ENCODE data around the gene ETFRF1. TPM values are rescaled to one million over a fixed set of nuclear protein-coding genes. Genes with fewer than 3 reads are reported as not detected.

ETFRF1 gene
- total RNA-seq, 1 experiment from 2014 or later = 7.7 TPM

DNA sequence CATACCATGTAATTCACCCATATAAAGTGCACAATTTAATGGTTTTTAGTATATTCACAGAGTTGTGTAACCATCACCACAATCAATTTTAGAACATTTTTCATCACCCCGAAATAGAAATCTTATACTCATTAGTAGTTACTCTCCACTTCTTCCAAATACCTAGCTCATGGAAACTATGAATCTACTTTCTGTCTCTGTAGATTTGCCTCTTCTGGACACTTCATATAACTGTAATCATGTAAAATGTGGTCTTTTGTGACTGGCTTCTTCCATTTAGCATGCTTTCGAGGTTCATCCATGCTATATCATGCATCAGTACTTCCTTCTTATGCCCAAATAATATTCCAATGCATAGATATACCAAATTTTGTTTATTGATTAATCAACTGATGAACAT, 10.9 kb upstream of the ETFRF1 start:
- TF ChIP-seq EZH2phosphoT487 (IDR thresholded peaks at IDR 0.05; ENCODE audit: borderline replicate concordance, low read length) = no peak
- no peak for TF ChIP-seq EZH2 (IDR thresholded peaks at IDR 0.05; ENCODE audit: low read length, unreplicated experiment)
- TF ChIP-seq, protein P1, sequence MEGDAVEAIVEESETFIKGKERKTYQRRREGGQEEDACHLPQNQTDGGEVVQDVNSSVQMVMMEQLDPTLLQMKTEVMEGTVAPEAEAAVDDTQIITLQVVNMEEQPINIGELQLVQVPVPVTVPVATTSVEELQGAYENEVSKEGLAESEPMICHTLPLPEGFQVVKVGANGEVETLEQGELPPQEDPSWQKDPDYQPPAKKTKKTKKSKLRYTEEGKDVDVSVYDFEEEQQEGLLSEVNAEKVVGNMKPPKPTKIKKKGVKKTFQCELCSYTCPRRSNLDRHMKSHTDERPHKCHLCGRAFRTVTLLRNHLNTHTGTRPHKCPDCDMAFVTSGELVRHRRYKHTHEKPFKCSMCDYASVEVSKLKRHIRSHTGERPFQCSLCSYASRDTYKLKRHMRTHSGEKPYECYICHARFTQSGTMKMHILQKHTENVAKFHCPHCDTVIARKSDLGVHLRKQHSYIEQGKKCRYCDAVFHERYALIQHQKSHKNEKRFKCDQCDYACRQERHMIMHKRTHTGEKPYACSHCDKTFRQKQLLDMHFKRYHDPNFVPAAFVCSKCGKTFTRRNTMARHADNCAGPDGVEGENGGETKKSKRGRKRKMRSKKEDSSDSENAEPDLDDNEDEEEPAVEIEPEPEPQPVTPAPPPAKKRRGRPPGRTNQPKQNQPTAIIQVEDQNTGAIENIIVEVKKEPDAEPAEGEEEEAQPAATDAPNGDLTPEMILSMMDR (conservative IDR thresholded peaks at IDR 0.05; ENCODE audit: low read depth, low read length) = no peak
- H3F3A ChIP-seq (ENCODE audit: low read length, unreplicated experiment) = no peaks in the 10 kb centered on the region

DNA sequence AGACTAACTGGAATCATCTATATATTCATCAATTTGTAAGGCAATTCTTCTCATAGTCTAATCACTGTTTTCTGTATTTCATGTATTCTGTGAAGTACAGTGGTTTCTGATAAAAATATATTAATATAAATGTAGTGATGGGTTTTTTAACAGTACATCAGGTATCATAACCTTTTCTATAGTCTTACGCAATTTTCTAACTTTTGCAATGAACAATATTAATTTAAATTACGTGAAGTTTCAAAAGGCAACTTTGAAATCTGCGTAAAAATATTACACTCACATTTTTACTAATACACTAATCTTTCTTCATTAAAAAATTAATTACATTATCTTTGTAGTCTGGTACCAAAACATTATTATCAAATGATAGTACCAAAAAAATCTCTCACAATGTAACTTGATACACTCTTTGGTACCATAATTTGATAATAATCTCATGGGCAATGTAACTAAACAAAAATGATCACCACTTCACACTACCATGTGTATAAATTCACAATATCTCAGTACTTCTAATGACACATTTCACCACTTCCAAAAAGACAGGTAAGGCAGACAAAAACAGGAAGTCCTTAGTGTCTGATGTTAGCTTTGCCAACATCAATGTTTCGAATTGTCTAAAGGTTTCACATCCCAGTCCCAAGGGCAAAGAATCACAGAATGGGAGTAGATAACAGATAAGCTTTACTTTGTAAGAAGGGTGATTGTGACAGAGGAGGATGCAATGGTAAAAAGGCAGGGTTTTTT, 8.8 kb upstream of the ETFRF1 start:
- ChIA-PET CTCF (no interaction called here), POLR2A (ENCODE audit: unreplicated experiment) (no interaction called here)
- H3K79me2 ChIP-seq (ENCODE audit: low read length) = no peaks in the 10 kb centered on the region
- no peaks in the 10 kb centered on the region for H3K9me2 ChIP-seq (replicated peaks; ENCODE audit: low read length)
- no peaks in the 10 kb centered on the region for H4K20me1 ChIP-seq (ENCODE audit: low read length)
- H3K4me1 ChIP-seq (ENCODE audit: insufficient read depth, low read length) = peaks cover 8% of the 10 kb centered on the region; the same call in 1 of the 2 replicates
- H3K27ac ChIP-seq (ENCODE audit: low read length) = no peak overlapping the region
- ATAC-seq = no peak
- no peak for TF ChIP-seq EZH2 (IDR thresholded peaks at IDR 0.05; ENCODE audit: low read length, unreplicated experiment)
- no peak for TF ChIP-seq EZH2phosphoT487 (IDR thresholded peaks at IDR 0.05; ENCODE audit: borderline replicate concordance, low read length)
- TF ChIP-seq, protein P1 (conservative IDR thresholded peaks at IDR 0.05; ENCODE audit: low read depth, low read length) = no peak
- intact Hi-C loops (cut with micrococcal nuclease) = no loop called here
- no peaks in the 10 kb centered on the region for H3K36me3 ChIP-seq (ENCODE audit: low read depth, low read length)
- no TSS peak for BruUV-seq (replicated peaks)
- H3F3A ChIP-seq (ENCODE audit: low read length, unreplicated experiment) = no peaks in the 10 kb centered on the region
- 0 out of 2 replicates have a peak, but pooled peaks cover 4% of the 10 kb centered on the region for H3K27me3 ChIP-seq (ENCODE audit: low read length)
- H3K9me3 ChIP-seq (ENCODE audit: low read length) = no peaks in the 10 kb centered on the region
- no peak overlapping the region for H2AFZ ChIP-seq (ENCODE audit: low read length)
- no peak for DNase-seq
- H3K9ac ChIP-seq (ENCODE audit: low read length) = no peak overlapping the region
- H3K4me3 ChIP-seq (ENCODE audit: low read length) = no peak overlapping the region
- no peak overlapping the region for H3K4me2 ChIP-seq (ENCODE audit: low read length)

More for the DNA sequence above, 10.9 kb upstream of the ETFRF1 start:
- DNase-seq = no peak
- H4K20me1 ChIP-seq (ENCODE audit: low read length) = no peaks in the 10 kb centered on the region
- H3K27ac ChIP-seq (ENCODE audit: low read length) = no peak overlapping the region
- H3K79me2 ChIP-seq (ENCODE audit: low read length) = no peaks in the 10 kb centered on the region
- ATAC-seq = no peak
- no peak overlapping the region for H3K4me2 ChIP-seq (ENCODE audit: low read length)
- peaks cover 8% of the 10 kb centered on the region; the same call in 1 of the 2 replicates for H3K4me1 ChIP-seq (ENCODE audit: insufficient read depth, low read length)
- ChIA-PET CTCF (no interaction called here), POLR2A (ENCODE audit: unreplicated experiment) (interaction anchor here (0.7 kb wide), 1 partner anchor 164 kb away, joined by 6 read pairs; no protein-coding TSS in a partner anchor)
- H3K9me3 ChIP-seq (ENCODE audit: low read length) = no peaks in the 10 kb centered on the region
- H3K27me3 ChIP-seq (ENCODE audit: low read length) = 0 out of 2 replicates have a peak, but pooled peaks cover 4% of the 10 kb centered on the region
- H3K9me2 ChIP-seq (replicated peaks; ENCODE audit: low read length) = no peaks in the 10 kb centered on the region
- H3K4me3 ChIP-seq (ENCODE audit: low read length) = no peak overlapping the region
- no peak overlapping the region for H2AFZ ChIP-seq (ENCODE audit: low read length)
- no peaks in the 10 kb centered on the region for H3K36me3 ChIP-seq (ENCODE audit: low read depth, low read length)
- intact Hi-C loops (cut with micrococcal nuclease) = no loop called here
- BruUV-seq (replicated peaks) = no TSS peak
- H3K9ac ChIP-seq (ENCODE audit: low read length) = no peak overlapping the region

- Histone ChIP-seq H3K9me3 (ENCODE audit: low read length) (no peaks in the 10 kb centered on the region), H3K27ac (ENCODE audit: low read length) (no peak overlapping the region), H2AFZ (ENCODE audit: low read length) (no peak overlapping the region), H3F3A (ENCODE audit: low read length, unreplicated experiment) (no peaks in the 10 kb centered on the region), H3K9me2 (replicated peaks; ENCODE audit: low read length) (no peaks in the 10 kb centered on the region), H4K20me1 (ENCODE audit: low read length) (no peaks in the 10 kb centered on the region), H3K9ac (ENCODE audit: low read length) (no peak overlapping the region), H3K79me2 (ENCODE audit: low read length) (no peaks in the 10 kb centered on the region), H3K4me2 (ENCODE audit: low read length) (no peak overlapping the region), H3K4me3 (ENCODE audit: low read length) (no peak overlapping the region), H3K27me3 (ENCODE audit: low read length) (0 out of 2 replicates have a peak, but pooled peaks cover 4% of the 10 kb centered on the region), H3K36me3 (ENCODE audit: low read depth, low read length) (no peaks in the 10 kb centered on the region), H3K4me1 (ENCODE audit: insufficient read depth, low read length) (peaks cover 8% of the 10 kb centered on the region; the same call in 1 of the 2 replicates)
- TF ChIP-seq EZH2 (IDR thresholded peaks at IDR 0.05; ENCODE audit: low read length, unreplicated experiment) = no peak
- no peak for TF ChIP-seq EZH2phosphoT487 (IDR thresholded peaks at IDR 0.05; ENCODE audit: borderline replicate concordance, low read length)
- TF ChIP-seq, protein P1 (conservative IDR thresholded peaks at IDR 0.05; ENCODE audit: low read depth, low read length) = no peak
- BruUV-seq (replicated peaks) = no TSS peak
- no peak for DNase-seq
- ChIA-PET POLR2A (ENCODE audit: unreplicated experiment) (no interaction called here), CTCF (no interaction called here)
- ATAC-seq = no peak
- intact Hi-C loops (cut with micrococcal nuclease) = no loop called here
Measured at GRCh38 chr12:25186788-25187402, 8.1 kb upstream of the ETFRF1 start.

Data from PC-3 (cell line).